WTC11 (cell line): ENCODE measurements around the gene COL5A3.

Experiments used
- GABPB1 ChIP-seq: sonication (generic); formaldehyde crosslinking; IDR thresholded peaks from 2 replicates; pipeline ENCODE4 v1.8.1; 2023; ENCODE audit warnings: mild to moderate bottlenecking, missing genetic modification reagents
- MXD4 ChIP-seq: fragments of 250-450 bp; sonication (Bioruptor Pico); IDR thresholded peaks from 2 replicates; pipeline ENCODE4 v1.8.0; 2021; ENCODE audit warnings: mild to moderate bottlenecking, moderate library complexity, borderline replicate concordance
- OVOL2 ChIP-seq: fragments of 250-450 bp; sonication (Bioruptor Pico); IDR thresholded peaks from 2 replicates; pipeline ENCODE4 v1.9.0; 2021; ENCODE audit warnings: mild to moderate bottlenecking, borderline replicate concordance
- TF ChIP-seq, protein P1 (sequence below): fragments of 250-450 bp; sonication (Bioruptor Pico); IDR thresholded peaks from 2 replicates; pipeline ENCODE4 v1.8.0; 2021; ENCODE audit warnings: mild to moderate bottlenecking
- TF ChIP-seq, protein P2 (sequence below): fragments of 200-600 bp; IDR thresholded peaks from 2 replicates; pipeline ENCODE4 v1.8.0; 2022; ENCODE audit warnings: antibody characterized with exemption
- TF ChIP-seq, protein P3 (sequence below): sonication (generic); formaldehyde crosslinking; IDR thresholded peaks from 2 replicates; pipeline ENCODE4 v1.8.1; 2022; ENCODE audit warnings: low read depth, mild to moderate bottlenecking, moderate library complexity, missing genetic modification reagents, borderline replicate concordance

DNA sequence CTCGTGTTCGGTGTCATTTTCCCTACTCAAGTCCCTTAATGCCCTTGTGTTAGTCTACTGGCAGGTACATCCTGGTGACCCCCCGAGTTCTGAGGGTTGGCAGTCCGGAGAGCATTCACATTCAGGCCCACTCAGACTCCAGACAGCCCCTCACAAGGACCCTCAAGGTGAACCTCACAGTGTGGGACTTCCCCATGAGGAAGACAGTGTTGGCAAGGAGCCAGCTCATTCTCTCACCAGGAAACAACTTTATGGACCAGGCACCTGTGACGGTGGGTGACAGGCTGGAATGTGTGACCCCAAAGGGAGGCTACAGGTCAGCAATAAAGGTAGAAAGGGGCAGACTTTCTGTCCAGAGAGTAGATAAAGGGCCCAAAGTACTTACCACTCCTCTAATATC is 27.5 kb upstream of the COL5A3 start:
- TF ChIP-seq, protein P1, sequence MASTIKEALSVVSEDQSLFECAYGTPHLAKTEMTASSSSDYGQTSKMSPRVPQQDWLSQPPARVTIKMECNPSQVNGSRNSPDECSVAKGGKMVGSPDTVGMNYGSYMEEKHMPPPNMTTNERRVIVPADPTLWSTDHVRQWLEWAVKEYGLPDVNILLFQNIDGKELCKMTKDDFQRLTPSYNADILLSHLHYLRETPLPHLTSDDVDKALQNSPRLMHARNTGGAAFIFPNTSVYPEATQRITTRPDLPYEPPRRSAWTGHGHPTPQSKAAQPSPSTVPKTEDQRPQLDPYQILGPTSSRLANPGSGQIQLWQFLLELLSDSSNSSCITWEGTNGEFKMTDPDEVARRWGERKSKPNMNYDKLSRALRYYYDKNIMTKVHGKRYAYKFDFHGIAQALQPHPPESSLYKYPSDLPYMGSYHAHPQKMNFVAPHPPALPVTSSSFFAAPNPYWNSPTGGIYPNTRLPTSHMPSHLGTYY (CRISPR knock-in tag), result no peak
- TF ChIP-seq MXD4 (CRISPR knock-in tag) (no peak), OVOL2 (CRISPR knock-in tag) (no peak), GABPB1 (CRISPR knock-in tag) (no peak)
- TF ChIP-seq, protein P2, sequence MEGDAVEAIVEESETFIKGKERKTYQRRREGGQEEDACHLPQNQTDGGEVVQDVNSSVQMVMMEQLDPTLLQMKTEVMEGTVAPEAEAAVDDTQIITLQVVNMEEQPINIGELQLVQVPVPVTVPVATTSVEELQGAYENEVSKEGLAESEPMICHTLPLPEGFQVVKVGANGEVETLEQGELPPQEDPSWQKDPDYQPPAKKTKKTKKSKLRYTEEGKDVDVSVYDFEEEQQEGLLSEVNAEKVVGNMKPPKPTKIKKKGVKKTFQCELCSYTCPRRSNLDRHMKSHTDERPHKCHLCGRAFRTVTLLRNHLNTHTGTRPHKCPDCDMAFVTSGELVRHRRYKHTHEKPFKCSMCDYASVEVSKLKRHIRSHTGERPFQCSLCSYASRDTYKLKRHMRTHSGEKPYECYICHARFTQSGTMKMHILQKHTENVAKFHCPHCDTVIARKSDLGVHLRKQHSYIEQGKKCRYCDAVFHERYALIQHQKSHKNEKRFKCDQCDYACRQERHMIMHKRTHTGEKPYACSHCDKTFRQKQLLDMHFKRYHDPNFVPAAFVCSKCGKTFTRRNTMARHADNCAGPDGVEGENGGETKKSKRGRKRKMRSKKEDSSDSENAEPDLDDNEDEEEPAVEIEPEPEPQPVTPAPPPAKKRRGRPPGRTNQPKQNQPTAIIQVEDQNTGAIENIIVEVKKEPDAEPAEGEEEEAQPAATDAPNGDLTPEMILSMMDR, result no peak
- TF ChIP-seq, protein P3, sequence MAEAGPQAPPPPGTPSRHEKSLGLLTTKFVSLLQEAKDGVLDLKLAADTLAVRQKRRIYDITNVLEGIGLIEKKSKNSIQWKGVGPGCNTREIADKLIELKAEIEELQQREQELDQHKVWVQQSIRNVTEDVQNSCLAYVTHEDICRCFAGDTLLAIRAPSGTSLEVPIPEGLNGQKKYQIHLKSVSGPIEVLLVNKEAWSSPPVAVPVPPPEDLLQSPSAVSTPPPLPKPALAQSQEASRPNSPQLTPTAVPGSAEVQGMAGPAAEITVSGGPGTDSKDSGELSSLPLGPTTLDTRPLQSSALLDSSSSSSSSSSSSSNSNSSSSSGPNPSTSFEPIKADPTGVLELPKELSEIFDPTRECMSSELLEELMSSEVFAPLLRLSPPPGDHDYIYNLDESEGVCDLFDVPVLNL (CRISPR knock-in tag), result no peak
